Measurements from ENCODE around the gene ZBTB2.

DNA sequence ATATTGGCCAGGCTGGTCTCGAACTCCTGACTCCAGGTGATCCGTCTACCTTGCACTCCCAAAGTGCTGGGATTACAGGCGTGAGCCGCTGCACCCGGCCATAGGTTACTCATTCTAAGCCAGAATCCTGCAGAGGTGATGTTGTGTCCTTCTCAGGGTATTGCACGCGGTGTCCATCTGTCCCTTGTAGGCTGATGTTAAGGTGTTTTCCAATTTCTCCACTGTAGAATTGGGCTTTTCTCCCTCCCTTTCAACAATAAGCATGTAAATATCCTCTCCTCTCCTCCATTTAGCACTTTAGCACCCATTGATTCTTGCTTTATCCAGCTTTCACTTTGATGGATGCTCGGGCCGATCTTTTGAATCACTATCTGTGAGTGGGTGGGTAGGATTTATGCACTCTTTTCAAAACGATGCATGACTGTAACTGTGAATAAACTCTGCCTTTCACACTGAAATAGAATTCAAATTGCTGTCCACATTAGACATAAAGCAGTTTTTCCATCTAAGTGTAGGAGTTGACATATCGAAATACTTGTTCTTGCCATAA, 52.6 kb downstream of the ZBTB2 start:
- TF ChIP-seq CTCF (IDR thresholded peaks at IDR 0.05; ENCODE audit: low read length) = no peak
- TF ChIP-seq EZH2 (IDR thresholded peaks at IDR 0.05; ENCODE audit: borderline replicate concordance, low read length) = no peak

Data from OCI-LY1 (cell line).